Activated CD8-positive, alpha-beta memory T cell treated with anti-CD3 and anti-CD28 coated beads for 36 hours (primary cell): ENCODE results near the gene SGSH. TPM values are rescaled to one million over a fixed set of nuclear protein-coding genes. Genes with fewer than 3 reads are reported as not detected.

Experiments used
- CTCF ChIA-PET: fragments of 350-600 bp; sonication (Branson Sonifier 250); formaldehyde crosslinking; loops from one replicate; lab custom pipeline; 2021; ENCODE audit warnings: antibody characterized with exemption; lab: Charles Lee
- POLR2A ChIA-PET: fragments of 350-600 bp; sonication (Branson Sonifier 250); formaldehyde crosslinking; loops from one replicate; lab custom pipeline; 2021; ENCODE audit warnings: antibody characterized with exemption; lab: Charles Lee
- total RNA-seq, 2 experiments: library from RNA; stranded (reverse); gene quantifications; one replicate each; pipeline ENCODE4 v1.2.3, GENCODE V29; 2021

Gene SGSH
- 10 to 100 TPM; 11.3 to 12.2 TPM for total RNA-seq

GRCh38 chr17:80220054-80220735 is at the start of gene SGSH, which contains the start of gene SLC26A11:
TSS of gene SGSH (minus strand) at chr17:80220333. CDS start at chr17:80220313, 20 bp downstream.
TSS of gene SLC26A11 (plus strand) at chr17:80220427. CDS start at chr17:80221561, 1,134 bp downstream.
- POLR2A ChIA-PET: interaction anchor here (1.2 to 1.7 kb wide), 5 partner anchors 35 to 59 kb away, joined by 3 to 8 read pairs (median 3); no protein-coding TSS in a partner anchor
- CTCF ChIA-PET: no interaction called here

GRCh38 chr17:80269405-80269807 is 49.3 kb upstream of the SGSH start:
- CTCF ChIA-PET: no interaction called here
- POLR2A ChIA-PET: interaction anchor here (1.2 kb wide), 1 partner anchor 18 kb away, joined by 3 read pairs; no protein-coding TSS in a partner anchor

- ChIA-PET CTCF (interaction anchor here (0.7 kb wide), 1 partner anchor 820 kb away, joined by 3 read pairs; no protein-coding TSS in a partner anchor), POLR2A (interaction anchor here (0.7 kb wide), 2 partner anchors 16 to 125 kb away, joined by 8 to 11 read pairs; no protein-coding TSS in a partner anchor)
Observed at GRCh38 chr17:80268427-80268826, 48.3 kb upstream of the SGSH start.

GRCh38 chr17:80267391-80267790 is 47.3 kb upstream of the SGSH start:
- ChIA-PET CTCF (no interaction called here), POLR2A (interaction anchor here (0.6 kb wide), 1 partner anchor 56 kb away, joined by 3 read pairs; no protein-coding TSS in a partner anchor)

- ChIA-PET CTCF (interaction anchor here (0.6 to 1.1 kb wide), 3 partner anchors 11 to 119 kb away, joined by 3 to 4 read pairs (median 3); no protein-coding TSS in a partner anchor), POLR2A (interaction anchor here (0.6 to 1.8 kb wide), 9 partner anchors 9 to 122 kb away, joined by 3 to 9 read pairs (median 5); no protein-coding TSS in a partner anchor)
Observed at GRCh38 chr17:80265205-80266068, 45.3 kb upstream of the SGSH start.

- CTCF ChIA-PET: interaction anchor here (0.8 to 2.9 kb wide), 6 partner anchors 10 to 163 kb away, joined by 3 to 11 read pairs (median 4); partner anchors contain the start of gene GAA
- POLR2A ChIA-PET: interaction anchor here (0.6 to 1.8 kb wide), 10 partner anchors 8 to 121 kb away, joined by 3 to 8 read pairs (median 4); no protein-coding TSS in a partner anchor
Observed at GRCh38 chr17:80264205-80265075, 44.3 kb upstream of the SGSH start.

- ChIA-PET CTCF (interaction anchor here (0.8 to 2.9 kb wide), 5 partner anchors 10 to 162 kb away, joined by 3 to 11 read pairs (median 4); partner anchors contain the start of gene GAA), POLR2A (interaction anchor here (0.7 to 0.9 kb wide), 4 partner anchors 8 to 45 kb away, joined by 3 read pairs; no protein-coding TSS in a partner anchor)
Observed at GRCh38 chr17:80263253-80264204, 43.4 kb upstream of the SGSH start.

- POLR2A ChIA-PET: interaction anchor here (0.9 kb wide), 1 partner anchor 43 kb away, joined by 3 read pairs; no protein-coding TSS in a partner anchor
- CTCF ChIA-PET: interaction anchor here (1.8 to 2.9 kb wide), 2 partner anchors 9 to 161 kb away, joined by 5 to 11 read pairs; partner anchors contain the start of gene GAA
Observed at GRCh38 chr17:80262775-80263244, 42.7 kb upstream of the SGSH start.

- CTCF ChIA-PET: interaction anchor here (1.1 to 2.9 kb wide), 2 partner anchors 8 to 25 kb away, joined by 3 to 11 read pairs; no protein-coding TSS in a partner anchor
- POLR2A ChIA-PET: no interaction called here
Observed at GRCh38 chr17:80262291-80262690, 42.2 kb upstream of the SGSH start.

- ChIA-PET POLR2A (no interaction called here), CTCF (interaction anchor here (1.1 to 2.9 kb wide), 2 partner anchors 8 to 25 kb away, joined by 3 to 11 read pairs; no protein-coding TSS in a partner anchor)
Observed at GRCh38 chr17:80261895-80262279, 41.8 kb upstream of the SGSH start.

- ChIA-PET POLR2A (no interaction called here), CTCF (interaction anchor here (1.1 kb wide), 1 partner anchor 26 kb away, joined by 3 read pairs; no protein-coding TSS in a partner anchor)
Observed at GRCh38 chr17:80261159-80261894, 41.2 kb upstream of the SGSH start.

- ChIA-PET CTCF (no interaction called here), POLR2A (no interaction called here)
Observed at GRCh38 chr17:80260791-80261158, 40.6 kb upstream of the SGSH start, which contains the start of gene RNF213. TSS of gene RNF213 (plus strand) at chr17:80260852. CDS start at chr17:80263682, 2,830 bp downstream.

GRCh38 chr17:80260069-80260535 is 40.0 kb upstream of the SGSH start:
- CTCF ChIA-PET: no interaction called here
- POLR2A ChIA-PET: interaction anchor here (1.3 kb wide), 1 partner anchor 41 kb away, joined by 6 read pairs; no protein-coding TSS in a partner anchor

GRCh38 chr17:80259457-80260068 is 39.4 kb upstream of the SGSH start:
- ChIA-PET POLR2A (interaction anchor here (1.1 to 1.3 kb wide), 3 partner anchors 14 to 64 kb away, joined by 3 to 6 read pairs (median 6); no protein-coding TSS in a partner anchor), CTCF (no interaction called here)

- ChIA-PET CTCF (interaction anchor here (0.9 kb wide), 1 partner anchor 40 kb away, joined by 5 read pairs; no protein-coding TSS in a partner anchor), POLR2A (interaction anchor here (0.7 to 1.2 kb wide), 4 partner anchors 13 to 1255 kb away, joined by 3 to 6 read pairs (median 3); no protein-coding TSS in a partner anchor)
Observed at GRCh38 chr17:80258296-80258695, 38.2 kb upstream of the SGSH start.
